H1 (cell line): ENCODE data around the gene AGAP1. TPM values are rescaled to one million over a fixed set of nuclear protein-coding genes. Genes with fewer than 3 reads are reported as not detected.
A peak's percentile ranks its signal among the peaks of the same experiment; 100 is the strongest.

ENCODE experiments used
- CTCF ChIA-PET: fragments of 300-600 bp; sonication (Branson Sonifier 250); formaldehyde crosslinking; loops from one replicate; lab custom pipeline; 2021; ENCODE audit not compliant: partially characterized antibody; lab: Charles Lee
- POLR2A ChIA-PET: fragments of 300-600 bp; sonication (Branson Sonifier 250); formaldehyde crosslinking; loops from one replicate; lab custom pipeline; 2021; ENCODE audit warnings: inconsistent platforms; ENCODE audit not compliant: partially characterized antibody; lab: Charles Lee
- DNase-seq, 2 experiments: peaks; one replicate each; pipeline versions ENCODE4 v3.0.0 to v3.0.0-alpha.2; 2010 to 2022; ENCODE audit warnings: low spot score in 2 of 2, low read depth in 1 of 2, mixed read lengths in 1 of 2
- FAIRE-seq: peaks from 2 replicates; lab custom pipeline; 2011; peaks lifted over from hg19 to GRCh38; lab: Jason Lieb, UNC
- H2AFZ ChIP-seq: 2 replicates; pipeline ENCODE4 v1.8.1; 2012; ENCODE audit warnings: low read length, inconsistent platforms
- H2AK5ac ChIP-seq: 2 replicates; pipeline ENCODE4 v1.6.1; 2013; ENCODE audit warnings: low read depth, low read length
- H2BK120ac ChIP-seq: replicated peaks from 2 replicates; pipeline ENCODE3; 2013; ENCODE audit warnings: low read depth, low read length, inconsistent platforms
- H2BK12ac ChIP-seq: 2 replicates; pipeline ENCODE4 v1.6.1; 2013; ENCODE audit warnings: low read depth, low read length
- H2BK15ac ChIP-seq: 2 replicates; pipeline ENCODE4 v1.6.1; 2013; ENCODE audit warnings: low read length
- H2BK20ac ChIP-seq: 2 replicates; pipeline ENCODE4 v1.6.1; 2013; ENCODE audit warnings: low read length
- H2BK5ac ChIP-seq: 2 replicates; pipeline ENCODE4 v1.6.1; 2013; ENCODE audit warnings: low read depth, low read length
- H3K14ac ChIP-seq: 2 replicates; pipeline ENCODE4 v1.6.1; 2013; ENCODE audit warnings: inconsistent platforms; ENCODE audit not compliant: insufficient read length
- H3K18ac ChIP-seq: 2 replicates; pipeline ENCODE4 v1.6.1; 2013; ENCODE audit warnings: low read length; ENCODE audit errors: extremely low read depth
- H3K23ac ChIP-seq: 2 replicates; pipeline ENCODE4 v1.6.1; 2013; ENCODE audit warnings: inconsistent platforms; ENCODE audit not compliant: insufficient read length
- H3K23me2 ChIP-seq: 2 replicates; pipeline ENCODE4 v1.6.1; 2013; ENCODE audit warnings: low read depth, low read length
- H3K27ac ChIP-seq: 2 replicates; pipeline ENCODE4 v1.6.1; 2011; ENCODE audit warnings: low read depth, low read length, inconsistent platforms
- H3K27me3 ChIP-seq, 4 experiments: replicated peaks in 1 of 4; 1 replicate in 1 of 4; 2 replicates in 3 of 4; pipeline versions ENCODE4 v1.6.1 to v1.8.1; 2011 to 2013; ENCODE audit warnings: low read length in 3 of 4, mild to moderate bottlenecking in 3 of 4, inconsistent platforms in 2 of 4, mixed read lengths in 2 of 4, moderate library complexity in 1 of 4; ENCODE audit not compliant: control insufficient read depth in 3 of 4, insufficient read depth in 3 of 4; ENCODE audit errors: extremely low read depth in 1 of 4
- H3K36me3 ChIP-seq, 4 experiments: 2 replicates each; pipeline versions ENCODE4 v1.6.1 to v1.8.1; 2011 to 2013; ENCODE audit warnings: mild to moderate bottlenecking in 4 of 4, low read length in 3 of 4, moderate library complexity in 2 of 4, control low read depth in 1 of 4, inconsistent platforms in 1 of 4; ENCODE audit not compliant: insufficient read depth in 4 of 4, control insufficient read depth in 2 of 4
- H3K4ac ChIP-seq: replicated peaks from 2 replicates; pipeline ENCODE3; 2013; ENCODE audit warnings: low read length, low read depth, mixed read lengths, inconsistent platforms; ENCODE audit not compliant: insufficient read length
- H3K4me1 ChIP-seq, 4 experiments: replicated peaks in 1 of 4; 1 replicate in 1 of 4; 2 replicates in 3 of 4; pipeline versions ENCODE4 v1.6.1 to v1.8.1; 2011 to 2013; ENCODE audit warnings: low read length in 3 of 4, inconsistent platforms in 2 of 4, mixed read lengths in 1 of 4; ENCODE audit not compliant: insufficient read depth in 4 of 4, control insufficient read depth in 3 of 4
- H3K4me2 ChIP-seq, 2 experiments: 2 replicates each; pipeline versions ENCODE4 v1.6.1 to v1.8.1; 2011 to 2013; ENCODE audit warnings: low read depth in 2 of 2, low read length in 2 of 2, control low read depth in 1 of 2, inconsistent platforms in 1 of 2, mild to moderate bottlenecking in 1 of 2; ENCODE audit not compliant: insufficient read depth in 1 of 2
- H3K4me3 ChIP-seq, 4 experiments: fragments of 200-600, 300-600 bp in 1 of 4; sonication (generic), shearing (Covaris generic), sonication (Bioruptor Twin) in 1 of 4; 2 replicates each; pipeline versions ENCODE4 v1.5.1 to v1.8.1; 2011 to 2016; ENCODE audit warnings: low read length in 4 of 4, low read depth in 3 of 4, control low read depth in 2 of 4, inconsistent platforms in 2 of 4, mild to moderate bottlenecking in 2 of 4, mixed read lengths in 1 of 4, moderate library complexity in 1 of 4; ENCODE audit not compliant: insufficient read depth in 2 of 4; ENCODE audit errors: extremely low read depth in 1 of 4
- H3K56ac ChIP-seq: replicated peaks from 2 replicates; pipeline ENCODE3; 2013; ENCODE audit warnings: low read depth, mild to moderate bottlenecking, mixed read lengths, low read length, inconsistent platforms; ENCODE audit not compliant: insufficient read length
- H3K79me1 ChIP-seq: 2 replicates; pipeline ENCODE4 v1.6.1; 2013; ENCODE audit warnings: low read depth, low read length, control low read depth
- H3K79me2 ChIP-seq, 2 experiments: 2 replicates each; pipeline versions ENCODE4 v1.6.1 to v1.8.1; 2012 to 2013; ENCODE audit warnings: low read length in 2 of 2, mild to moderate bottlenecking in 2 of 2, inconsistent platforms in 1 of 2; ENCODE audit not compliant: insufficient read depth in 2 of 2, control insufficient read depth in 1 of 2
- H3K9ac ChIP-seq, 4 experiments: replicated peaks in 1 of 4; 1 replicate in 1 of 4; 2 replicates in 3 of 4; pipeline versions ENCODE4 v1.6.1 to v1.8.1; 2011 to 2013; ENCODE audit warnings: low read depth in 3 of 4, low read length in 3 of 4, control low read depth in 2 of 4, mild to moderate bottlenecking in 2 of 4, moderate library complexity in 2 of 4, inconsistent platforms in 1 of 4; ENCODE audit errors: extremely low read depth in 1 of 4
- H3K9me3 ChIP-seq, 2 experiments: 2 replicates each; pipeline versions ENCODE4 v1.6.1 to v1.8.1; 2012 to 2013; ENCODE audit warnings: mild to moderate bottlenecking in 2 of 2, moderate library complexity in 2 of 2, control low read depth in 1 of 2, inconsistent platforms in 1 of 2, low read depth in 1 of 2, low read length in 1 of 2, mixed read lengths in 1 of 2; ENCODE audit not compliant: insufficient read depth in 2 of 2
- H4K20me1 ChIP-seq, 2 experiments: replicated peaks in 1 of 2; 2 replicates each; pipeline versions ENCODE3 to v1.8.1; 2011 to 2013; ENCODE audit warnings: inconsistent platforms in 2 of 2, low read length in 2 of 2, mild to moderate bottlenecking in 1 of 2; ENCODE audit not compliant: insufficient read depth in 2 of 2, control insufficient read depth in 1 of 2
- H4K5ac ChIP-seq: 2 replicates; pipeline ENCODE4 v1.6.1; 2013; ENCODE audit warnings: low read length, low read depth, mixed read lengths, inconsistent platforms; ENCODE audit not compliant: insufficient read length
- H4K8ac ChIP-seq: 2 replicates; pipeline ENCODE4 v1.8.0; 2013; ENCODE audit warnings: mild to moderate bottlenecking, moderate library complexity, low read length, inconsistent platforms; ENCODE audit not compliant: insufficient read depth; ENCODE audit errors: extremely low read depth
- H4K91ac ChIP-seq: replicated peaks from 2 replicates; pipeline ENCODE3; 2013; ENCODE audit warnings: low read length, mixed read lengths, inconsistent platforms; ENCODE audit not compliant: insufficient read length
- BCL11A ChIP-seq, 2 experiments: IDR thresholded peaks; one replicate each; pipeline ENCODE4 v1.6.1; 2011; ENCODE audit warnings: low read depth in 2 of 2, low read length in 2 of 2, mild to moderate bottlenecking in 2 of 2
- JUND ChIP-seq: IDR thresholded peaks from 2 replicates; pipeline ENCODE4 v1.6.1; 2011; ENCODE audit warnings: mild to moderate bottlenecking, improper control_type of control experiment, low read length
- MAFK ChIP-seq: IDR thresholded peaks from 2 replicates; pipeline ENCODE4 v1.6.1; 2012; ENCODE audit warnings: low read depth, mild to moderate bottlenecking, improper control_type of control experiment, low read length
- SRF ChIP-seq: IDR thresholded peaks from 2 replicates; pipeline ENCODE4 v1.6.1; 2011; ENCODE audit warnings: mild to moderate bottlenecking, low read depth, low read length, moderate library complexity
- WGBS, 2 experiments: shearing (Covaris generic) in 1 of 2; methylation state at CpG; one replicate each; pipeline versions ENCODE4 v1.1.6 to v1.1.7; 2013 to 2015; ENCODE audit warnings: low lambda C conversion rate in 2 of 2, mixed read lengths in 2 of 2, inconsistent platforms in 1 of 2, low coverage in 1 of 2, missing lambda C conversion rate in 1 of 2; ENCODE audit not compliant: insufficient replicate concordance in 2 of 2, insufficient coverage in 1 of 2, insufficient read length in 1 of 2; ENCODE audit errors: extremely low coverage in 1 of 2, missing lambda C conversion rate in 1 of 2; 5-methylcytosine and 5-hydroxymethylcytosine counted together
- polyA plus RNA-seq, 7 experiments: library from polyadenylated mRNA; depleted of rRNA in 3 of 7; stranded (reverse) in 5 of 7; unstranded in 2 of 7; fragments of >200 nt in 5 of 7; fragments of 200-250 nt in 2 of 7; gene quantifications; 1 replicate in 5 of 7; 2 replicates in 1 of 7; 4 replicates in 1 of 7; pipeline versions ENCODE4 v1.2.1 to v1.2.3, GENCODE V29; 2011 to 2013; ENCODE audit warnings: missing spikeins in 2 of 7, mixed read lengths in 2 of 7
- total RNA-seq: library from RNA; stranded (reverse); fragmentation: NEBNext Ultra II Directional; extraction: Animal tissue kit (Norgen Biotek cat#: 25700); gene quantifications from 2 replicates; pipeline ENCODE4 v1.2.1, GENCODE V29; 2021

The AGAP1 gene
- total and polyA plus RNA-seq, 2 of the 8 experiments (the other 6 are each of a cell fraction or from before 2014, with no cell fraction given), result 18.1 to 39.4 TPM

GRCh38 chr2:236095504-236095903 lies 601.7 kb downstream of the AGAP1 start:
- FAIRE-seq, result no peak
- Histone ChIP-seq H3K9me3 (no peaks in the 10 kb centered on the region), H2AFZ (no peak overlapping the region), H3K4ac (no peak overlapping the region), H2BK5ac (no peak overlapping the region), H3K36me3 (no peaks in the 10 kb centered on the region), H2BK20ac (no peak overlapping the region), H4K8ac (no peak overlapping the region), H3K4me1 (peaks cover 0 to 4% (median 0%) of the 10 kb centered on the region in 4 experiments; a peak in 3 of 7 replicates), H4K20me1 (no peaks in the 10 kb centered on the region), H3K79me1 (no peaks in the 10 kb centered on the region), H3K4me2 (no peak overlapping the region), H3K18ac (no peak overlapping the region), H3K23me2 (no peaks in the 10 kb centered on the region), H2AK5ac (no peak overlapping the region), H3K27ac (no peak overlapping the region), H4K5ac (no peak overlapping the region), H3K79me2 (no peaks in the 10 kb centered on the region), H3K27me3 (no peaks in the 10 kb centered on the region), H3K56ac (no peak overlapping the region), H4K91ac (no peak overlapping the region), H2BK12ac (no peak overlapping the region), H2BK15ac (no peak overlapping the region), H3K23ac (no peak overlapping the region), H2BK120ac (no peak overlapping the region), H3K14ac (no peak overlapping the region), H3K4me3 (no peak overlapping the region), H3K9ac (no peak overlapping the region)
- TF ChIP-seq JUND (no peak), MAFK (peak; percentile 67; the same call in 1 of the 2 replicates), SRF (no peak), BCL11A (IDR thresholded peaks at IDR 0.05; ENCODE audit: low read depth in 2 of 2, low read length in 2 of 2) (no peak)
- POLR2A ChIA-PET, result interaction anchor here (1.0 kb wide), 1 partner anchor 67 kb away, joined by 5 read pairs; no protein-coding TSS in a partner anchor
- CTCF ChIA-PET, result interaction anchor here (0.6 to 1.5 kb wide), 6 partner anchors 24 to 159 kb away, joined by 3 to 4 read pairs (median 3); no protein-coding TSS in a partner anchor
- WGBS, 2 experiments, result 95% methylated on average over 2 of the region's 2 CpGs; no CpG with 5 or more reads in 1 of the 2 experiments
- no peak for DNase-seq
